HG02798 (cell line): Measurements from ENCODE around the gene SMG5.
"Not testable (repeated sequence)": the region's sequence is repeated elsewhere in the genome, so short reads cannot be mapped to it uniquely, and the experiment has no call there.

Experiments used
- ATAC-seq: cut with Tn5 transposase; IDR thresholded peaks from one replicate; pipeline ENCODE4 v1.9.1; 2021; ENCODE audit warnings: mild to moderate bottlenecking; ENCODE audit not compliant: unreplicated experiment, poor library complexity

SMG5 gene

GRCh38 chr1:156282479-156283222, at the start of gene SMG5:
Gene SMG5, minus strand, starts transcription at chr1:156282825. Its CDS starts 145 bp downstream, at chr1:156282680.
- ATAC-seq: peak; percentile 81

DNA sequence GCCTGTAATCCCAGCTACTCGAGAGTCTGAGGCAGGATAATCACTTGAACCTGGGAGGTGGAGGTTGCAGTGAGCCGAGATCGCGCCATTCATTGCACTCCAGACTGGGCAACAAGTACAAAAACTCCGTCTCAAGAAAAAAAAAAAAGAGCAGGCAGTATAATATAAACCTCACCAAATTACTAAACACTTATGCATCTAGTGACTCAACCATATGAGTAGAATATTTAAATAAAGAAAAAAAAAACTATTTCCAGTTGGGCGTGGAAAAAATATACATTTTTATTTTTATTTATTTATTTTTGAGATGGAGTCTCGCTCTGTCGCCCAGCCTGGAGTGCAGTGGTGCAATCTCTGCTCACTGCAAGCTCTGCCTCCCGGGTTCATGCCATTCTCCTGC, 40.6 kb upstream of the SMG5 start:
- not testable (repeated sequence) for ATAC-seq

- ATAC-seq: no peak
Measured at GRCh38 chr1:156320560-156320959, 37.9 kb upstream of the SMG5 start.

GRCh38 chr1:156319664-156320063, 37.0 kb upstream of the SMG5 start:
- no peak for ATAC-seq

DNA sequence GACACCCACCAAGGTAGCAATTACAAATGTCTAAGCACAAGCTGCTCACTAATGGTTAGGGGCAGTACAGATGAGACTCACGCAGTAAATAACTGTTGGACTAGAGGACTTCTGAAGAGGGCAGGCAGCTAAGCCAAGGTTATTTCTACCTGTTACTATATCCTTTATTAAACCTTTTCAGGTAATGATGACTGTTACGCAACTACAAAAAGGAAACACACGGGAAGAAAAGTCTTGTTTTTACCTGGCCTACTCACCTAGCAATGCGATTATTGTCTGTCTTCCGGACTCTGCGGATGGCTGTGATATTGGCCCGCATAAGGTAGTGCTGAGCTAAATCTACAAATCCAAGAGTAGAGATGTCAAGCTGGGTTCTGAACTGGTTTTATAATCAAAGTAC, 34.3 kb upstream of the SMG5 start:
- ATAC-seq: no peak

DNA sequence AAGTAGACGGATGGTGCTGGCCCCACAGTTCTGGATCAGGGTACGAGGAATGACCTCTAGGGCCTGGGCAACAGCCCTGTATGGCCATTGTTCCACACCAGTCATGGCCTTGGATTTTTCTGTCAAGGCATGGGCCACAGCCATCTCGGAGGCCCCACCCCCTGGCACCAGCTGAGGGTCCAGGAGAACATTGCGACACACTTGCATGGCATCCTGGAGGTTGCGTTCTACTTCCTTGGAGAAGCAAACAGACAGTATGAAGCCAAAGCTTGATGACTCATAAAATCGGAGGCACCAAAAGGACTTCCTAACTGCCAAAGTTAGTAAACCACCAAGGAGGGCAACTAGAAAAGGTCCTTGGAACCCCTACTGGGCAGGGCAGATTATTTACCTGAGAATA, 28.3 kb upstream of the SMG5 start:
- ATAC-seq: no peak

GRCh38 chr1:156308078-156308477, 25.5 kb upstream of the SMG5 start:
- ATAC-seq: no peak

DNA sequence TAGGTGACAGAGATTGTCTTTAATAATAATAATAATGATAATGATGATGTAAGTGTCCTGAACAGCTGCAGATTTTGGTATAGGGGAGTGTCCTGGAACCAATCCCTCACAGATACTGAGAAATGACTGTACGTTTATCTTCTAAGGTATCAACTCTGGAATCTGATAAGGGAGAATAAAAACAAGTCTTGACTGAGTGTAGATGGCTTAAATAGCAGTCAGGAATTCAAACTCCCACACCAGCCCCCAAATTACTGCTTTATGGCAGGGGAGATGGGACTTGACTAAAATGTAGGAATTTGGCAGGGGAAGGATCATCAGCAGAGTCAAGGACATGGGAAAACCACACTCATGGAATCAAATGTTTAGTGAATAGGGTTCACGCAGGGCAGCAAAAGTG, 22.6 kb upstream of the SMG5 start:
- no peak for ATAC-seq

GRCh38 chr1:156303241-156303640, 20.6 kb upstream of the SMG5 start:
- no peak for ATAC-seq

DNA sequence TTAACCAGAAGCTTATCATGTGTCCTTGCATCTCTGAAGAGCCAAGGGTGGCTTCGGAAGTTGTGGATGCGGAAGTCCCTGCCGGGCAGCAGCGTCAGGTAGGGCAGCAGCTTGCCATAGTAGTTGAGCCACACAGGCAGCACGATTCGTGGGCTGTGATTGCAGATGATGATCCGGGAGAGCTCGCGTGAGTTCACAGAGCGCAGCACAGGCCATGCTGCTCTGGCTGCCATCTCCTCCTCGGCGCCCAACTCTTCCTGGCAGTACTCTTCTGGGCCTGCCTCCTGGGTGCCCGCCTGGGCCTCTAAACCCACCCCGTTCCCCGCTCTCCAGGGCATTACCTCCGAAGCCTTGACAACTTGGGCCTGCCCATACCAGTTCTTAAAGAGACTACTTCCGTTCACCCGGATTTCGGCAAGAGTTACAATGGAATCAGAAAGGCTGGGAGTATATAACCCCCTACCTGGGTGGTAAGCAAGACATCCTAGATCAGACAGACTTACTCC, 16.3 kb upstream of the SMG5 start, which contains the start of gene VHLL:
Gene VHLL, minus strand, starts transcription at position 456 of the 506 bp plus-strand sequence. Its CDS starts 118 bp downstream, at position 338.
- ATAC-seq: no peak

DNA sequence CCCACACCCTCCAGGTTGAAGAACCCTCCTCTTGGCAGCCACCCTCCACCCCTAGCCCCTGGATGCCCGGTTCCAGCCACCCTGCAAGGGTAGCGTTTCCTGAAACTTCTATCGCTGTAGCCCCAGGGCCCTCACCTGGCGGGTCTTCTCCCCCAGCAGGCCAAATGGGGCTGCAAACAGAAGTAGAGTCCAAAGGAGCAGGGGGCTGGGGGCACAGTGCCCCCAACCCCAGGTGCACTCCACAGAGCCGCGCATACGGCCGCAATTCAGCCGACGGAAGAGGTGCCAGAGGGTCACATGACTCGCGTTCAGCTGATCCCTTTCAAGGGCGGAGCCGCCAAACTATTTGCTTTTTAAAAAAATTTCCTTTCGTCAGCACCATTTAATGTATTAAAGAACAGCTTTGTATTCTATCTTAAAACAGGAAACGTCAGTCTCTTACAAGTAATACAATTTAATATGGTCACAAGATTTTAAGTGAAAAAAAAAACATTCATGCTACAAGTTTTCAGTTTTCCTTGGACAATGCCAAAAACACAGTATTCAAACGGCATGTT, 12.8 kb upstream of the SMG5 start, which contains the start of gene GLMP:
Gene GLMP, minus strand, starts transcription at position 289 of the 557 bp plus-strand sequence. Its CDS starts 34 bp downstream, at position 255.
- ATAC-seq: peak; percentile 55

DNA sequence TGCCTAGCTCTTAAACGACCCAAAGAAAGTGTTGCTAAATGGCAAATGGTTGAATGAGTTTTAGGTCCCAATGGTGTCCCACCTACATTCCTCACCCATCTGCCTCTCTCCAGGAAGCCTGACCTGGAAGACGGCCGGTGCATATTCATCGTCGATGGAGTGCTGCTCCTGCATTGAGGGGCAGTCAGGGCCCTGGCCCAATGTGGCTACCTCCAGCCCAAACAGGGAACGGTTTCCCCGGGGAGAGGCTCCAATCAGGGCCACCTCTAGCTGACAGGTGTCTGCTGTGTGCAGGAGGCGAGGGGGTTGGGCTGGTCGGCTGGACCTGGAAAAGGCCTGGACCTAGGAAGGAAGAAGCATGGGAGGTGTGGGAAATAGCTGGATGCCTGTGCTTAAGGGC, 11.3 kb upstream of the SMG5 start:
- ATAC-seq: no peak

- ATAC-seq: no peak
Measured at GRCh38 chr1:156293098-156293434, 10.4 kb upstream of the SMG5 start.

GRCh38 chr1:156291226-156292061, 8.8 kb upstream of the SMG5 start:
- peak; percentile 74 for ATAC-seq

DNA sequence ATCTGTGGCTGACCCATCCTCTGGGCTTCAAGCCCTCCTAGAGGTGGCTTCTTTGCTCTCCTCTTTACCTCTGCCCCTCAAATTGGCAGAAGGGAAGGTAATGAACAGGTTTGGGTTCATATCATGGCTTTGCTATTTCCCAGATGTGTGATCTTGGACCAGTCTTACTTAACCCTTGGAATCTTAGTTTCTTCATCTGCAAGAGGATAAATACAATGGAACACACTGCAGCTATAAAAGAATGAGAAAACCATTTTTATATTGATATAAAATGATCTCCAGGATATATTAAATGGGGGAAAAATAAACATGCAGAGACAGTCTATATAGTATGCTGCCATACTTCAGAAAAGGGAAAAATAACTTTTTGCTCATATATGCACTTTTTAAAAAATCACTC, 7.2 kb upstream of the SMG5 start:
- ATAC-seq: no peak

DNA sequence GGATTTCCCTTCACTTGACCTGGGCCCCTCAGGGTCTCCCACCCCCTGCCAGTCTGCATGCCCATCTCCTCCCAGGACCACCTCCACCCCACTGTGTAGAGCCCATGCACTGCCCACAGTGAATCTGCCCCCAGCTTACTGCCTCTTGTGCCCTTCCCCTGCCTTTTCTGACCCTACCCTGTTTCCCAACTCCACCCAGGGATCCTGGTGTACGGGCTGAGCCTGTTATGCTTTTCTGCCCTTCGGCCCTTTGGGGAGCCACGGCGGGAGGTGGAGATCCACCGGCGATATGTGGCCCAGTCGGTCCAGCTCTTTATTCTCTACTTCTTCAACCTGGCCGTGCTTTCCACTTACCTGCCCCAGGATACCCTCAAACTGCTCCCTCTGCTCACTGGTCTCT, 3.4 kb upstream of the SMG5 start:
- ATAC-seq: no peak

DNA sequence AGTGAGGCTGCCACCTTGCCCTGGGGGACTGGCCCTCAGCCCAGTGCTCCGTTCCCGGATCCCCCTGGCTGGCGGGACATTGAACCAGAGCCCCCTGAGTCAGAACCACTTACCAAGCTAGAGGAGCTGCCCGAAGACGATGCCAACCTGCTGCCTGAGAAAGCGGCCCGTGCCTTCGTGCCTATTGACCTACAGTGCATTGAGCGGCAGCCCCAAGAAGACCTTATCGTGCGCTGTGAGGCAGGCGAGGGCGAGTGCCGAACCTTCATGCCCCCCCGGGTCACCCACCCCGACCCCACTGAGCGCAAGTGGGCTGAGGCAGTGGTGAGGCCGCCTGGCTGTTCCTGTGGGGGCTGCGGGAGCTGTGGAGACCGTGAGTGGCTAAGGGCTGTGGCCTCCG, 2.8 kb upstream of the SMG5 start:
- no peak for ATAC-seq

- ATAC-seq: no peak
Measured at GRCh38 chr1:156284757-156285156, 2.1 kb upstream of the SMG5 start.

GRCh38 chr1:156284112-156284511, 1.5 kb upstream of the SMG5 start, which contains the start of gene TMEM79:
Gene TMEM79, plus strand, starts transcription at chr1:156284325. Its CDS starts 902 bp downstream, at chr1:156285227.
- no peak for ATAC-seq

- no peak for ATAC-seq
Measured at GRCh38 chr1:156283521-156283920, 896 bp upstream of the SMG5 start.
